Calu3 (cell line): Measurements from ENCODE around the gene FERMT1. TPM values are rescaled to one million over a fixed set of nuclear protein-coding genes. Genes with fewer than 3 reads are reported as not detected.
A peak's percentile ranks its signal among the peaks of the same experiment; 100 is the strongest.

Experiments
- Bru-seq: library from RNA; stranded (reverse); fragments of 400-500 nt; gene quantifications from one replicate; lab custom pipeline; 2021; lab: Mats Ljungman, UMichigan
- BruChase-seq, 2 experiments: library from RNA; stranded (reverse); fragments of 400-500 nt; gene quantifications; one replicate each; lab custom pipeline; 2021; lab: Mats Ljungman, UMichigan
- BruUV-seq: library from RNA; stranded (reverse); fragments of 400-500 nt; replicated peaks from 2 replicates; lab custom pipeline; 2021; lab: Mats Ljungman, UMichigan
- CTCF ChIA-PET: fragments of 300-600 bp; sonication (Branson Sonifier 250); formaldehyde crosslinking; loops from one replicate; lab custom pipeline; 2022; ENCODE audit warnings: antibody characterized with exemption; lab: Charles Lee
- DNase-seq: peaks from one replicate; pipeline ENCODE4 v3.0.0; 2022
- H3K27ac Mint-ChIP-seq: one replicate; pipeline ENCODE4 v1.8.0; 2022; ENCODE audit warnings: mixed read lengths; ENCODE audit not compliant: unreplicated experiment
- H3K27me3 Mint-ChIP-seq: one replicate; pipeline ENCODE4 v1.8.0; 2022; ENCODE audit warnings: mixed read lengths; ENCODE audit not compliant: unreplicated experiment
- H3K36me3 Mint-ChIP-seq: one replicate; pipeline ENCODE4 v1.8.0; 2022; ENCODE audit warnings: mild to moderate bottlenecking, moderate library complexity, mixed read lengths; ENCODE audit not compliant: insufficient read depth, unreplicated experiment
- H3K4me1 Mint-ChIP-seq: one replicate; pipeline ENCODE4 v1.8.0; 2022; ENCODE audit warnings: mild to moderate bottlenecking, low read depth, mixed read lengths; ENCODE audit not compliant: unreplicated experiment
- H3K4me3 Mint-ChIP-seq: one replicate; pipeline ENCODE4 v1.8.0; 2022; ENCODE audit warnings: mild to moderate bottlenecking, low read depth, moderate library complexity, mixed read lengths; ENCODE audit not compliant: unreplicated experiment
- H3K9me3 Mint-ChIP-seq: one replicate; pipeline ENCODE4 v1.8.0; 2022; ENCODE audit warnings: low read depth, mixed read lengths; ENCODE audit not compliant: unreplicated experiment
- intact Hi-C: fragments of 100-400 bp; cut with micrococcal nuclease; formaldehyde crosslinking; loops from one replicate; pipeline ENCODE4 v1.10.0; 2022; ENCODE audit not compliant: unreplicated experiment
- long read RNA-seq: library from polyadenylated mRNA; stranded (forward); transcript quantifications from one replicate; pipeline ENCODE4 v2.0.0, GENCODE V29; 2022
- total RNA-seq: library from RNA; stranded (reverse); gene quantifications from 2 replicates; pipeline ENCODE4 v1.2.3, GENCODE V29; 2022
- TF ChIP-seq, protein P1 (sequence below): fragments of 200-600 bp; IDR thresholded peaks from one replicate; pipeline ENCODE4 v1.8.0; 2022; ENCODE audit warnings: antibody characterized with exemption; ENCODE audit not compliant: unreplicated experiment

FERMT1 gene, protein sequence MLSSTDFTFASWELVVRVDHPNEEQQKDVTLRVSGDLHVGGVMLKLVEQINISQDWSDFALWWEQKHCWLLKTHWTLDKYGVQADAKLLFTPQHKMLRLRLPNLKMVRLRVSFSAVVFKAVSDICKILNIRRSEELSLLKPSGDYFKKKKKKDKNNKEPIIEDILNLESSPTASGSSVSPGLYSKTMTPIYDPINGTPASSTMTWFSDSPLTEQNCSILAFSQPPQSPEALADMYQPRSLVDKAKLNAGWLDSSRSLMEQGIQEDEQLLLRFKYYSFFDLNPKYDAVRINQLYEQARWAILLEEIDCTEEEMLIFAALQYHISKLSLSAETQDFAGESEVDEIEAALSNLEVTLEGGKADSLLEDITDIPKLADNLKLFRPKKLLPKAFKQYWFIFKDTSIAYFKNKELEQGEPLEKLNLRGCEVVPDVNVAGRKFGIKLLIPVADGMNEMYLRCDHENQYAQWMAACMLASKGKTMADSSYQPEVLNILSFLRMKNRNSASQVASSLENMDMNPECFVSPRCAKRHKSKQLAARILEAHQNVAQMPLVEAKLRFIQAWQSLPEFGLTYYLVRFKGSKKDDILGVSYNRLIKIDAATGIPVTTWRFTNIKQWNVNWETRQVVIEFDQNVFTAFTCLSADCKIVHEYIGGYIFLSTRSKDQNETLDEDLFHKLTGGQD
- total RNA-seq (18.5 and 23.5 TPM in 2 replicates), Bru-seq, nascent RNA (percentile 73 among the genes with signal in this experiment), BruChase-seq, experiment 1, labeled RNA remaining after a 6-hour chase (percentile 67 among the genes with signal in this experiment), BruChase-seq, experiment 2, labeled RNA remaining after a 2-hour chase (percentile 66 among the genes with signal in this experiment)
- long read RNA-seq, partial matches to known transcripts = 0 of 3 reads
- long read RNA-seq, other reads (novel, unspliced or antisense) = 3 of 3 reads

DNA sequence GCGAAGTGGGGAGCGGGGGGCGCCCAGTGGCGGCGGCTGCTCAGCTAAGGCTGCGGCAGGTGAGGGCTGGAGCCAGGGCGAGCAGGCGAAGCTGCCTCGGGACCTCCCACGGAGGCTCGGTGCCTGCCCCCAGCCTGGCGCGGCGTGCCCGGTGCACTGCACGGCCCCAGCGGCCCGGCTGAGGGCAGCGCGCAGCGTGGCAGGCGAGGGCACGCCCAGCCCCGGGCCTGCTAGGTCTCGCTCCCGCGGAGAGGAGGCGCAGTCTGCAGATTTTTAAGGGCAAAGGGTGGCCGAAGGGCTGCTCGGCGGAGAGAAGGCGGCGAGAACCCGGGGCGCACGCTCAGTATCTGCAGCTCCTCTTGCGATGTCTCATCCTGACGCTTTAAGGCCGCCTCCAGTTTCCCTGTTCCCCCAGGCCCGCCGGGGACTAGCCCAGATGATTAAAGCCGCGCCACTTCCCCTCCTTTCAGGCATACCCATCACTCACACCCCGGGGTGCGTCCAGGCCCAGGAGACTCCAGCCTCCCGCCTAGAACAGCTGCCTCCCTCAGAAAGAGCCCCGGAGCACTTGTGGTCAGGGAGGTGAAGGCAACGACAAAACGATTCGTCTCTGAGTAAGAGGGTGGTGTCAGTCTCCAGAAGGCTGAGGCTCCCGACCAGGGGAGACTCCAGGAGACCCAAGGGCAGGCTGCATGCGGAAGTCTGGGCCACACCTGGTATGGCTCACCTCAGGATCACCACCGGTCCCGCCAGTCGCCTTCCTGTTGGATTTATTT is at the start of gene FERMT1:
Gene FERMT1, minus strand, starts transcription at position 158 of the 776 bp plus-strand sequence. CDS start 3,476 bp downstream, outside the sequence.
- H3K36me3 Mint-ChIP-seq = peaks cover 28% of the 10 kb centered on the region
- CTCF ChIA-PET = no interaction called here
- DNase-seq = peak; percentile 76

DNA sequence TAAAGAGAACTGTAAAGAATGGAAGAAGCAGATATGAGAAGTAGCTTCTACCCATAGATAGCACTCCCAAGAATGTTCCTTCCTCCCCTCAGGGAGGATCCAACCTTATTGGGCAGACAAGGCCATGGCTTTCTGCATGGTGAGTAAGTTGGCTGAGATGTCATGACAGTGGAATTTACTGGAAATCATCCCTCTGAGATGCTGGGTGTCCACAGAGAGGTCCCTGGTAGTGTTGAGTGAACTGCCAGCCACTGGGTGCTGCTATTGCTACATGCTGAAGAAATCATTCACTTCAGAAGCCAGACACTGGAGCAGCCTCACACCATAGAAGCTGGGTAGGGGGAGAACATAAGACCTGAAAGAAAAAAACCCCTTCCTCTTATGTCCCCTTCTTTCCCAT is 46.4 kb upstream of the FERMT1 start:
- intact Hi-C loops = no loop called here
- H3K27ac Mint-ChIP-seq = no peak overlapping the region
- peaks cover 2% of the 10 kb centered on the region for H3K9me3 Mint-ChIP-seq
- no peaks in the 10 kb centered on the region for H3K4me1 Mint-ChIP-seq
- CTCF ChIA-PET = interaction anchor here (0.6 kb wide), 1 partner anchor 653 kb away, joined by 4 read pairs; no protein-coding TSS in a partner anchor
- no peaks in the 10 kb centered on the region for H3K36me3 Mint-ChIP-seq
- TF ChIP-seq, protein P1, sequence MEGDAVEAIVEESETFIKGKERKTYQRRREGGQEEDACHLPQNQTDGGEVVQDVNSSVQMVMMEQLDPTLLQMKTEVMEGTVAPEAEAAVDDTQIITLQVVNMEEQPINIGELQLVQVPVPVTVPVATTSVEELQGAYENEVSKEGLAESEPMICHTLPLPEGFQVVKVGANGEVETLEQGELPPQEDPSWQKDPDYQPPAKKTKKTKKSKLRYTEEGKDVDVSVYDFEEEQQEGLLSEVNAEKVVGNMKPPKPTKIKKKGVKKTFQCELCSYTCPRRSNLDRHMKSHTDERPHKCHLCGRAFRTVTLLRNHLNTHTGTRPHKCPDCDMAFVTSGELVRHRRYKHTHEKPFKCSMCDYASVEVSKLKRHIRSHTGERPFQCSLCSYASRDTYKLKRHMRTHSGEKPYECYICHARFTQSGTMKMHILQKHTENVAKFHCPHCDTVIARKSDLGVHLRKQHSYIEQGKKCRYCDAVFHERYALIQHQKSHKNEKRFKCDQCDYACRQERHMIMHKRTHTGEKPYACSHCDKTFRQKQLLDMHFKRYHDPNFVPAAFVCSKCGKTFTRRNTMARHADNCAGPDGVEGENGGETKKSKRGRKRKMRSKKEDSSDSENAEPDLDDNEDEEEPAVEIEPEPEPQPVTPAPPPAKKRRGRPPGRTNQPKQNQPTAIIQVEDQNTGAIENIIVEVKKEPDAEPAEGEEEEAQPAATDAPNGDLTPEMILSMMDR = no peak
- H3K27me3 Mint-ChIP-seq = peaks cover 7% of the 10 kb centered on the region
- no peak for DNase-seq
- no TSS peak for BruUV-seq
- H3K4me3 Mint-ChIP-seq = no peak overlapping the region

More for the DNA sequence above, at the start of gene FERMT1:
- Mint-ChIP-seq H3K27me3 (no peaks in the 10 kb centered on the region), H3K4me1 (no peaks in the 10 kb centered on the region), H3K27ac (peak within 1 kb of the TSS; percentile 89), H3K4me3 (peak within 1 kb of the TSS; percentile 91), H3K9me3 (no peaks in the 10 kb centered on the region)
- BruUV-seq = no TSS peak
- intact Hi-C loops = no loop called here
- TF ChIP-seq, protein P1 = no peak

DNA sequence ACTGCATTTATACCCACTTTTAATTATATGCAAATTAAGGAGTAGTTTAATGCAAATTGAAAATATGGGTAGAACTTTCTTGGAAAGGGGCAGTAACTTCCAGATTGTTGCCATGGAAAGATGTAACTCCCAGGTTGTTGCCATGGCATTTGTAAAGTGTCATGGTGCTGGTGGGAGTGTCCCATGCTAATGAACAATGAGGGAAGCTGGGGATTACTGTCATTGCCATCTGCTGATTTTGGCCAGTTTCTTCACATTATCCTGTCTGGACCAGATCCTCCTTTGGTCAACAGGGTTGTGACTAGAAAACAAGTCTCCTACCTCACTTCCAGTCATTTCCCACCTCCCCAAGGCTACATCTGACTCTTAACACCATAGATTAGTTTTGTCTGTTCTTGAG is 45.4 kb upstream of the FERMT1 start:
- Mint-ChIP-seq H3K4me1 (no peaks in the 10 kb centered on the region), H3K27me3 (peaks cover 7% of the 10 kb centered on the region), H3K9me3 (peaks cover 2% of the 10 kb centered on the region), H3K27ac (no peak overlapping the region), H3K36me3 (no peaks in the 10 kb centered on the region), H3K4me3 (no peak overlapping the region)
- DNase-seq = no peak
- intact Hi-C loops = no loop called here
- TF ChIP-seq, protein P1 = no peak
- no TSS peak for BruUV-seq
- CTCF ChIA-PET = no interaction called here

DNA sequence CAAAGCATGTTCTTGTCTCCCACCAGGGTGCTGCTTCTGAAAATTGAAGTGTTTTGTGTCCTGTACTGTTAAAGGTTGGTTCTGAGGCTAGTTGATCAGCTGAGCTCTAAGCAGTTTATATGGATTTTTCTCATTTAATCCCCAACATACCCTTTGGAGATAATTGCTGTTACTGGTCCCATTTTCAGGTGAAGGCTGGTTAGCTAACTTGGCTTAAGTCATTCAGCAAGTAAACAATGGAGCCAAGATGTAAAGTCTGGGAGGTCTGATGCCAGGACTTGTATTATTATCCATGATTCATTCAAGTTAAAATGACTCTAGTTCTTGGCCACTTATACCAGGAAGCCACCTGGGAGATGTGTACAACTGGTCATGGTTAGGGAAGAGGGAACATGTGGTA is 42.5 kb upstream of the FERMT1 start:
- no peak for DNase-seq
- Mint-ChIP-seq H3K36me3 (no peaks in the 10 kb centered on the region), H3K9me3 (no peaks in the 10 kb centered on the region), H3K27me3 (peaks cover 31% of the 10 kb centered on the region), H3K4me3 (no peak overlapping the region), H3K27ac (no peak overlapping the region), H3K4me1 (no peaks in the 10 kb centered on the region)
- TF ChIP-seq, protein P1 = no peak
- CTCF ChIA-PET = no interaction called here
- intact Hi-C loops = no loop called here
- no TSS peak for BruUV-seq
